HG03457 (cell line): ENCODE data around the gene CDK3.
"Not testable (repeated sequence)": the region's sequence is repeated elsewhere in the genome, so short reads cannot be mapped to it uniquely, and the experiment has no call there.

Source experiments
- ATAC-seq: cut with Tn5 transposase; IDR thresholded peaks from one replicate; pipeline ENCODE4 v1.9.1; 2021; ENCODE audit warnings: moderate number of reproducible peaks; ENCODE audit not compliant: unreplicated experiment

The CDK3 gene

GRCh38 chr17:76036497-76037261 is 36.0 kb downstream of the CDK3 start:
- no peak for ATAC-seq

GRCh38 chr17:76038050-76038449 is 37.4 kb downstream of the CDK3 start:
- no peak for ATAC-seq

- ATAC-seq: no peak
These were observed 38.5 kb downstream of the CDK3 start for GRCh38 chr17:76039121-76039520.

- ATAC-seq: no peak
These were observed 39.7 kb downstream of the CDK3 start for GRCh38 chr17:76040376-76040775.

GRCh38 chr17:76042868-76043267 is 42.2 kb downstream of the CDK3 start:
- not testable (repeated sequence) for ATAC-seq

GRCh38 chr17:76044475-76045007 is 43.9 kb downstream of the CDK3 start:
- ATAC-seq: not testable (repeated sequence)

GRCh38 chr17:76046064-76046463 is 45.4 kb downstream of the CDK3 start:
- ATAC-seq: no peak

- ATAC-seq: no peak
These were observed 47.5 kb downstream of the CDK3 start for GRCh38 chr17:76048025-76048605.

GRCh38 chr17:76048711-76049110 is 48.1 kb downstream of the CDK3 start:
- no peak for ATAC-seq

- ATAC-seq: no peak
These were observed 48.6 kb downstream of the CDK3 start for GRCh38 chr17:76049239-76049638.

- no peak for ATAC-seq
These were observed 49.3 kb downstream of the CDK3 start for GRCh38 chr17:76049836-76050537.

GRCh38 chr17:76050538-76051467 is 50.1 kb downstream of the CDK3 start:
- no peak for ATAC-seq

- ATAC-seq: no peak
These were observed 50.9 kb downstream of the CDK3 start for GRCh38 chr17:76051561-76051960.

GRCh38 chr17:76053246-76054111 is 52.8 kb downstream of the CDK3 start:
- ATAC-seq: no peak

- ATAC-seq: no peak
These were observed 53.4 kb downstream of the CDK3 start for GRCh38 chr17:76054112-76054476.
